ENCODE results near the gene FBXW11.
"Not testable (repeated sequence)": the region's sequence is repeated elsewhere in the genome, so short reads cannot be mapped to it uniquely, and the experiment has no call there.

FBXW11 gene

DNA sequence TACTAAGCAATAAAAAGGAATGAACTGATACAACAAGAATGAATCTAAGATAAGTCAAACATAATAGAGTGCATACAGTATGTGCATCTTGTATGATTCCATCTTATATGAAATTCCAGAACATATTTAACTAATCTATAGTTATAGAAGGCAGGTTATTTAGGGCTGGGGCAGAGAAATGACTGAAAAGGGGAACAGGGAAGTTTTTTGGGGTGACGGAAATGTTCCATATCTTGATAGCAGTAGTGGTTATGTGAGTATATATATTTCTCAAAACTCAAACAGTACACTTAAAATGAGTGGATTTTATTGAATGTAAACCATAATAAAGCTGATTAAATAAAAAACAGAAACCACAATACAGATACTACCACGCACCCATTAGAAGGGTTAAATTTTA, 24.6 kb downstream of the FBXW11 start:
- DNase-seq (ENCODE audit: low read depth) = no peak

GRCh38 chr5:171980792-171981191, 25.6 kb downstream of the FBXW11 start:
- no peak for DNase-seq (ENCODE audit: low read depth)

GRCh38 chr5:171979606-171980005, 26.8 kb downstream of the FBXW11 start:
- no peak for DNase-seq (ENCODE audit: low read depth)

DNA sequence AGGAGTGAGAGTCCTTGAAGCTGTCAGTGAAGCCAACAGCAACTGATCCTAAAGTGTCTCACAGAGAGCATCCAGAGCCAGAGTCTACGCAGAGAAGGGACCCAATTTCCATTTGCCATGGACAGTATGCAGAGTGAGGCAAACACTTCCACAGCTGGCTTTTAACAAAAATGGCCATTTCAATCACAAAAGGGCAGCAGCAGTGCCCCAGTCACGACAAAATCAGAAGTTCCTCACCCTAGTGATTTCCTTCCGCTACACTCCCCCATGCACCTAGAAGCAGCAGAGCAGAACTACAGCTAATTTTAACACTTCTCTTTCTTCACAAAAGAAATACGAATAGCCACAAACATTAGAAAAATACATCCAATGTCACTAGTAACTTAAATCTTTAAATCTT, 27.9 kb downstream of the FBXW11 start:
- DNase-seq (ENCODE audit: low read depth) = no peak

DNA sequence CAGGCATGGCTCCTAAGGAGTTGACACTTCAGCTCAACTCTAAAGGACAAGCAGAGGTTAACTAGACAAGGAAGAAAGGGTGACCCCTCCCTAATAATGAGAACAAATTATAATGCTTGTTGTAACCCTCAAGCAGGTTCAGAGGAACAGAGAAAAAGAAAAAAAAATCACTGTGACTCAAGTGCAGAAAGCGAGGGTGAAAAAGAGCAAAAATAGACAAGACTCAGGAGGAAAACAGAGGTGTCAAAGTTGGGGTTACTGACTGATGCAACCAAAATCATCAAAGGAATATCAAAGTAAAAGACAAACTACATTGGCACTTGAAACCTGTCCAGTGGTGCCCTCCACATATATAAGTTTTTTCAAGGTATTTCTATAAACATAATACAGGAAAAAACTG, 28.4 kb downstream of the FBXW11 start:
- DNase-seq (ENCODE audit: low read depth) = no peak

GRCh38 chr5:171977244-171977950, 29.0 kb downstream of the FBXW11 start:
- DNase-seq (ENCODE audit: low read depth) = not testable (repeated sequence)

GRCh38 chr5:171975877-171976667, 30.4 kb downstream of the FBXW11 start:
- no peak for DNase-seq (ENCODE audit: low read depth)

GRCh38 chr5:171975262-171975876, 31.1 kb downstream of the FBXW11 start:
- DNase-seq (ENCODE audit: low read depth) = no peak

DNA sequence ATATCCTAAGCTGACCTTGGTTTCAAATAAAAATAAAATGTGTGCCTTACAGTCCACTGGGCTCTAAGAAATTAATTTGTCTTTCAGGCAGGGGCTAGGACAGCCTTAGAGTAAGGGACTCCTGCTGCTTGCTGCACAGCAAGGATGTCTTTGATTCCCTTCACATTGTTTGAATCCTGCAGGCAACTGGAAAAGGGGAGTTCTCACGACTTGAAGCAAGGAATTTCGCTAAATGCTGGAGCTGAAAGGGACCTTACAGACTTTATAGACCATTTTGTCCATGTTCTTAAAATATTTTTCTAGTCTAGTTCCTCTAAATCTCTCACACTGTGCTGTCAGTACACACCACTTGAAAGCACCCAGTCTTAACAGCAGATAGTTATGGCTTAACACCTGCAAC, 35.6 kb downstream of the FBXW11 start:
- no peak for DNase-seq (ENCODE audit: low read depth)

DNA sequence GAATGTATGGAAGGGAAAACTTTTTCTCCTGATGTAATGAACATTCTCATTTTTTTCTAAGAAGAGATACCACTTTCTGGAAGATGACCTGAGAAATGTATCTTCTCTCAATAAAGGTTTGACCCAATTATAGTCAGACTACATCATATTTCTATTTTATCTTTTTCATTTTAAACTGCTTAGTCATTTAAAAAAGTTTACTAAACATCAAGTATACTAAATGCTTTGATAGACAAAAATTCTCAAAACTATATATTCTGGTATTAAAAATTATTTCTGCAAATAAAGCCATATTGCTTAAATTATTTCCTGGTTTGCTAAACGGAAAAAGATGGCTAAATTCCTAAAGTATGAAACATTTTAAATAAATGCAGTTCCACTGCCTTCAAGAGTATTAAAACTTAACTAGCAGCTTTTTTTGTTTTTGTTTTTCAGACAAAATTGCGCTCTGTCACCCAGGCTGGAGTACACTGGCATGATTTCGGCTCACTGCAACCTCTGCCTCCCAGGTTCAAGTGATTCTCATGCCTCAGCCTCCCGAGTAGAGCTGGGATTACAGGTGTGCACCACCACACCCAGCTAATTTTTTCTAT, 37.1 kb downstream of the FBXW11 start:
- DNase-seq (ENCODE audit: low read depth) = no peak

GRCh38 chr5:171968531-171968930, 37.9 kb downstream of the FBXW11 start:
- no peak for DNase-seq (ENCODE audit: low read depth)

DNA sequence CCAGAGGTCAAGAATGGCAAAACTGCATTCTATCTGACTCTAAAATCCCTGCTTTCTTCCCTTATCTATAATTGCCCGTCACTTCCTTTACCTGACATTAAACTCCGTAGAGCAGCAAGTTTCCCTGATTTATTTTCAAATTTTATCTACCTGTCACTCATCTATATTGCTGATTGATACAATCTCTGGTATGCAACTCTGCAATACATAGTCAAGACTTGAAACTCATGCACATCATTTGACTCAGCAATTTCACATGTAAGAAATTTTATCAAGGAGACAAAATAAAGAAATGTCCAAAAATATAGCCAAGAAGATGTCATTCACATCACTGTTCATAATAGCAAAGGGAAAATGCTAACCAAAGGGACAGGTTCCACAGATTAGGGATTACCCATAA, 39.5 kb downstream of the FBXW11 start:
- no peak for DNase-seq (ENCODE audit: low read depth)

GRCh38 chr5:171966270-171966669, 40.2 kb downstream of the FBXW11 start:
- DNase-seq (ENCODE audit: low read depth) = no peak

- no peak for DNase-seq (ENCODE audit: low read depth)
These were observed 40.7 kb downstream of the FBXW11 start for GRCh38 chr5:171965745-171966144.

- no peak for DNase-seq (ENCODE audit: low read depth)
These were observed 43.0 kb downstream of the FBXW11 start for GRCh38 chr5:171963416-171963815.

- DNase-seq (ENCODE audit: low read depth) = no peak
These were observed 45.3 kb downstream of the FBXW11 start for GRCh38 chr5:171961117-171961516.

DNA sequence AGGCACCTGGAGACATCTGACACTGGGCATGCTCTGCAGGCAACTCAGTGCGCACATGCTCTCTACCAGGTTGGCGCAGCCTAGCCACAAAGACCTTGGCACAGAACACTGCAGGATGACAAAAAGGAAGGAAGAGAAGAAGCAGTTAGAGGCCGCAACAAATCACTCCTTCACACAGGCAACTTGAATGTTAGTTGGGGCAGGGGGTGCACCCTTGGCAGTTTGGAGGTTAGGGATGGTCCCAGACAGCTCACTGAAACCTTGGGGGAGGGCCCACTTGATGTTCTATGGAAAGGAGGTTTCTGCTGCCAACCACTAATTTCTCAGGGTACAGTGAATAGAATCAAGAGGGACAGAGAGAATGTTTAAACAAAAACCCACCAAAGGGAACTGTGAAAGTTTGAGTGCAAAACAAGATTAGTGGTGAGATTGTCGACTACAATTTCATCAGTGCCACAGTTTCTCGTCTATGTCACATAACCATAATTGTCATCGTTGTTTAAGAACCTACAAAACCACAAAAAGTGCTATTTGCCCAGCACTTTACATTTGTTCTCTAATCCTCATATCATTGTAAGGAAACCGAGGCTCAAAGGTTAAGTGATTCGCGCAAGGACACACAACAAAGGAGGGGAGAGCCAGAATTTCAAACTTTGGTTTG, 48.7 kb downstream of the FBXW11 start:
- no peak for DNase-seq (ENCODE audit: low read depth)

DNA sequence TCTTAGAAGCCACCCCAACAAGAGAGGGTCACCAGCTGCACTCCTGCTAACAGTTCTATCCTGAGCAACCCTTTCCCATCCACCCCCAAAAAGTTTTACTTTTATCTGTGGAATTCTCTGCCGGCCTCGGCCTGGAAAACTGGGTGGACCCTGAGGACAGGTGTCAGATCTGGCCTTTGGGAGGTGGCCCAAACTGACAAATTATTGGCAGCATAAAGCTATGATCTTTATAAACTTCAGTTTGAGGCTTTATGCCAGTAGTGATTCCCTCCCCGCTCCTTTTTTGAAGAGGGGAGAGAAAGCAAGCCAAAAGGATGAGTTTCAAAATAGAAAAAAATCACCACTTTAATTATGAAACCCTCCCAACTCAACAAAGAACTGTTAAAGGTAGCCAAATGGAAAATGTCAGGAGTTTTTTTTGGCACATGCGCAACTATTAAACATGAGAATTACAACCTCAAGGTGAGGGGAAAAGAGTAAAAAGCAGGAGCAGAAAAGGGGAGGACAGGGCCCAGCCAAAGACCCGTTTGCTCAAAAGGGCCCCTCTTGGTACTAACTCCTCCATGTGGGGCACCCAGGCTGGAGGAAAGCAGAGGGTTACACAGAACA, 49.4 kb downstream of the FBXW11 start:
- DNase-seq (ENCODE audit: low read depth) = no peak

DNA sequence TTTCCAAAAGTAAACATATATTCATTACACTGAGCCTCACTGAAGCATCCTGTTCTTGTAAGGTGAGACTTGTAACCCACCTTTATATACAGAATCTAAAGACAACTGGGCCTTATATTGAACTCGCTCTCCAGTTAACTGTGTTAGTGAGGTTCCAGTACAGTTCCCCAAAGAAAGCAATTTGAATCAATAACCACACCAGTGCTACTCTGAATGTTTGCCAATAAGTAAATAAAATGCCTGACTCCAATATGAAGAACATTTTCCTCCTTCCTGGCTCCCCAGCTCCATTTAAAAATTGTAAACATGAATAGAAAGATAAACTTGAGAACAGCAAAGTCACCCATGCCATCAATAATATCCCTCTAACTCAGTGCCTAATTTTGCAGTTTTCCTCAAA, 50.1 kb downstream of the FBXW11 start:
- DNase-seq (ENCODE audit: low read depth) = no peak

GRCh38 chr5:171955761-171956160, 50.7 kb downstream of the FBXW11 start:
- no peak for DNase-seq (ENCODE audit: low read depth)

DNA sequence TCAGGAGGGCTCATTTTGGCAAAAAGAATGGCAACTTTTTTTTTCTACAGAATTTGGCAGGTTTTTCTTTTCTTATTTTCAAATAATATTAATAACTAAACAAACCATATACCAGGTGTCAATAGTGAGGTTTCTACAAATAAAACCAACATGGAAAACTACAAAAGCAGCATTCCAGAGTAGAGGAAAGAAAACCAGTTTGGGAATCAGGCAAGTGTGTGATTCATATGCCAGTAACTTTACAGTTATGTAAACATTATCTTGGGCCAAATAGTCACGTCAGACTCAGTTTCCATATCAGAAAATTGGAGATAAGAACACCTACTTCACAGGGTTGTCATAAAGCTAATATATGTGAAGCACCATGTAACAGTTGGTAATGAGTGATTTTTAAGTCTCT, 51.7 kb downstream of the FBXW11 start:
- DNase-seq (ENCODE audit: low read depth) = no peak

Measured in activated gamma-delta T cell treated with anti-CD3 and anti-CD28 coated beads, Interleukin-2, amount 50 U/mL, for 16 hours (primary cell).